ENCODE data around the gene MYO1B. TPM values are rescaled to one million over a fixed set of nuclear protein-coding genes. Genes with fewer than 3 reads are reported as not detected.

Gene MYO1B
- total RNA-seq, 3 donors from 2014 or later (not counting 1 experiment from before 2014, with no cell fraction given): 0.21 to 0.80 (median 0.29) TPM

- no peaks in the 10 kb centered on the region for H3K9me3 Mint-ChIP-seq
- H3K4me1 Mint-ChIP-seq: no peaks in the 10 kb centered on the region
- H3K36me3 Mint-ChIP-seq: no peaks in the 10 kb centered on the region
- DNase-seq (no peak), ATAC-seq (no peak)
- no peaks in the 10 kb centered on the region for H3K9me3 ChIP-seq (ENCODE audit: control insufficient read depth, insufficient read depth, low read length)
- no peaks in the 10 kb centered on the region for H3K27me3 ChIP-seq (ENCODE audit: control insufficient read depth, insufficient read depth, low read length)
- H3K27ac Mint-ChIP-seq: no peak overlapping the region
- no peak for TF ChIP-seq CTCF (IDR thresholded peaks at IDR 0.05)
- no peaks in the 10 kb centered on the region for H3K4me1 ChIP-seq (ENCODE audit: control insufficient read depth, insufficient read depth, low read length)
- no peak overlapping the region for H3K27ac ChIP-seq (ENCODE audit: low read length)
- peaks cover 0 to 7% of the 10 kb centered on the region in 2 donors for H3K27me3 Mint-ChIP-seq (ENCODE audit: low read depth in 2 of 2)
- H3K4me3 ChIP-seq (ENCODE audit: low read length): no peak overlapping the region
- H3K4me3 Mint-ChIP-seq: no peak overlapping the region
- intact Hi-C loops (cut with micrococcal nuclease): no loop called here
- no peaks in the 10 kb centered on the region for H3K36me3 ChIP-seq (ENCODE audit: control insufficient read depth, insufficient read depth, low read length)
Measured at GRCh38 chr2:191470306-191470705, 225.1 kb downstream of the MYO1B start.

- TF ChIP-seq CTCF (IDR thresholded peaks at IDR 0.05): no peak
- WGBS (ENCODE audit: insufficient coverage): 63% methylated on average over 1 of the region's 1 CpG
Measured at GRCh38 chr2:191474464-191474863, 229.3 kb downstream of the MYO1B start.

More at GRCh38 chr2:191474464-191474863, 229.3 kb downstream of the MYO1B start:
- no peak overlapping the region for H3K27ac ChIP-seq (ENCODE audit: low read length)
- Mint-ChIP-seq H3K36me3 (no peaks in the 10 kb centered on the region), H3K27ac (no peak overlapping the region), H3K9me3 (no peaks in the 10 kb centered on the region), H3K27me3 (ENCODE audit: low read depth in 2 of 2) (peaks cover 0 to 9% of the 10 kb centered on the region in 2 donors), H3K4me3 (no peak overlapping the region), H3K4me1 (no peaks in the 10 kb centered on the region)
- H3K36me3 ChIP-seq (ENCODE audit: control insufficient read depth, insufficient read depth, low read length): no peaks in the 10 kb centered on the region
- no peaks in the 10 kb centered on the region for H3K27me3 ChIP-seq (ENCODE audit: control insufficient read depth, insufficient read depth, low read length)
- H3K4me3 ChIP-seq (ENCODE audit: low read length): no peak overlapping the region
- H3K9me3 ChIP-seq (ENCODE audit: control insufficient read depth, insufficient read depth, low read length): no peaks in the 10 kb centered on the region
- intact Hi-C loops (cut with micrococcal nuclease): no loop called here
- no peaks in the 10 kb centered on the region for H3K4me1 ChIP-seq (ENCODE audit: control insufficient read depth, insufficient read depth, low read length)
- ATAC-seq (no peak), DNase-seq (no peak)

Other genes with a start within 250 kb of the MYO1B start
- 10 to 100 TPM; 49.1 to 91.6 (median 86.2) TPM for gene STAT1, start 231.2 kb upstream of the MYO1B start, total RNA-seq
- gene STAT4, start 94.4 kb upstream of the MYO1B start, total RNA-seq: 100 to 1,000 TPM; 264 to 339 (median 304) TPM